Activated gamma-delta T cell (primary cell): ENCODE results near the gene TEX14.
"Not testable (repeated sequence)": the region's sequence is repeated elsewhere in the genome, so short reads cannot be mapped to it uniquely, and the experiment has no call there.

ENCODE experiments used
- DNase-seq: peaks from one replicate; lab custom pipeline; 2025; lab: John Stamatoyannopoulos, UW

Gene TEX14

DNA sequence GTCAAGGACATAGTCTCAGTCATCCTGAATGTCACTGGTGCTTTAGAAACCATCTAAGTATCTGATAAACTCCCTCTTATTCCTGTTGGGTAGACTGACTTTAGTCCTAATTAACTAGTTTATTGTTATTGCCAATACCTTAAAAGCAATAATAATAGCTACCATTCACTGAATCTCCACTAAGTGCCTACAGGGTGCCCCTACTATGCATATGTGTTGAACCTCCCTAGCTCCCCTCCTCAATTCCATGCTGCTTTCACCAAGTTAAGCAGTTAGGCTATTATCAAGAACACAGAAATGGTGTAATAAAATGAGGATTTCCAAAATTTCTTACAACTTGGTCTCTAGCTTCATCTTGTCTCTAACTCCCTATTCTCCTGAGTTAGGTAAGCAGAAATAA lies 89.9 kb downstream of the TEX14 start:
- DNase-seq = no peak

DNA sequence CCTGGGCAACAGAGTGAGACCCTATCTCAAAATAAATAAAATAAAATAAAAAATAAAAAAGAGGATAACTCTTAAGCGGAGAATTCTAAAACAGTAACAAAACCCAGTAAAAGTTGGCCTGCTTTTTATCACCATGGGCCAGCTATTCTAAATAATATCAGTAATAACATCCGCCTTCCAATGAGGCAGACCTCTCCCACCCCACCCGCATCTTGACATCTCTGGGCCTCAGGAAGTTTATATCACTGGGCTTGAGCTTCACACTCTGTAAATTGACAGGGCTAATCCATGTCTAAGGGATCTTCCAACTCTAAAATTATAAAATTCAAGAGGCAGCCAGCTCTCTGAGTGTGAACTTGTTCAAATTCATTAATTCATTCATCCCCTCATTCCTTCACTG lies 94.5 kb downstream of the TEX14 start:
- no peak for DNase-seq

GRCh38 chr17:58595194-58595792 lies 96.6 kb downstream of the TEX14 start:
- no peak for DNase-seq

- DNase-seq = no peak
These were observed 98.7 kb downstream of the TEX14 start for GRCh38 chr17:58593123-58593522.

DNA sequence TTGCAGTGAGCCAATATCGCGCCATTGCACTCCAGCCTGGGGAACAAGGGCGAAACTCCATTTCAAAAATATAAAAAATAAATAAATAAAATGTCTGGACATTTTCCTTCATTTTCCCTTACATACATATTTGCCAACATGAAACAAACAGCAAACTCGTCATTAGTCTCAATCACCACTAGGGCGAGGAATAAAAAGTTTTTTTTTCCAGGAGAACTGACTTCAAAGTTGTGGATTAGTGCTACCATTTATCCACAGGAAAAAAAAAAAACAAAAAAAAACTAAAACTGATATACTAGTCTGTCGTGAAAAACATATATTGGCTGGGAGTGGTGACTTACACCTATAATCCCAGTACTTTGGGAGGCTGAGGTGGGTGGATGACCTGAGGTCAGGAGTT lies 100.4 kb downstream of the TEX14 start:
- DNase-seq = no peak

DNA sequence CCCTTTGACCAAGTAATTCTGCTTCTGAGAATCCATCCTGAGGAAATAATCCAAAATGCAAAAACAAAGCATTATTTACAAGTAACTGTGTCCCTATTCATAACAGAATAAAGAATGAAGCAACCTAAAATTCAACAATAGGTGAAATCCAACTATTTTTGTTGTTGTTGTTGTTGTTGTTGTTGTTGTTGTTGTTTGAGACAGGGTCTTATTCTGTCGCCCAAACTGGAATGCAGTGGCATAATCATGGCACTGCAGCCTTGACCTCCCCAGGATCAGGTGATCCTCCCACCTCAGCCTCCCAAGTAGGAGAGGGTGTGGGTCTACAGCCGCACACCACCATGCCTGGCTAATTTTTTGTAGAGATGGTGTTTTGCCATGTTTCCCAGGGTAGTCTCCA lies 101.5 kb downstream of the TEX14 start:
- DNase-seq = no peak

DNA sequence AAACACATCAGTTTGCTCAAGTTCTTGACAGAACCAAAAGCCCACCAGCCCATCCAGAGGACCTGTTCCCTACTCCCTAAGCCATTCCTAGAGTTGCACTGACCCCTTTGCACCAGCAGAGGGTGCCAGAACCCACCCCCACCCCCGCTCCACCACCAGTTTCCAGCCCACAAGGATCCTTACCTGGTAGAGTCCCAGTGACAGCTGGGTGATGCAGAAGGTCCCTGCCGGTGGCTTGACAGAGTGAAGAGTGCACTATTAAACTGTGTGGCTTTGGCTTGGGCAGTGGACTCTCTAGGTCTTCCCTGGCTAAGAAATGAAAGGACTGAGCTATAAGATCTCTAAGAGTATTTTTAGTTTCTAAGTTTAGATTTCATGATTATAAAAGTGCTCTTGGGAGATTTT lies 104.1 kb downstream of the TEX14 start:
- DNase-seq = no peak

DNA sequence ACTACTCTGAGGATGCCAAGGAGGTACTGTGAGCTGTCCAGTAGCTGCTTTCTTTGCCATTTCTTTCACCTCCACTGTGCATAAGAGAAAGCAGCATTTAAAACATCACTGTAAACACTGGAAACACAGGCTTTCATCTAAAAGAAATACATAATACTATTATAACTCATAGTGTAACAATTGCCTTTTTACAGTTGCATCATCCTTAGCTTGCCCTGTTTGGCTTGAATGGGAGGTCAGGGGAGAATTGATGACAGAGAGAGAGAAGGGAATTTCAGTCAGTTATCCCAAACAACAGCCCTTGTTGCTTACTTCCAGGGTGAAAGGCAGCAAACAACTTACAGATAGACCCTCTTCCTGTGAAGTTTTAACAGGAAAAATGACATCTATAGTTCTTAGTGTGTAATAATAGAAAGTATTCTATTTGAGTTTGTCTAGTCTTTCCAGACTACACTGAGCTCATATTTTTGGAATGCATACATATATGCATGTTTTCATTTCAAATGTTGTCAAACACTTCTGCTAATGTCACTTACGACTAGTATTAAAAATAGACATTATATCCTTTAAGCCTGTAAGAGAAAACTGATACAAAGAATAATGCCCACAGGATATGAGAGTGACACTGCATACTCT lies 105.7 kb downstream of the TEX14 start:
- DNase-seq = no peak

GRCh38 chr17:58585554-58585953 lies 106.3 kb downstream of the TEX14 start:
- no peak for DNase-seq

DNA sequence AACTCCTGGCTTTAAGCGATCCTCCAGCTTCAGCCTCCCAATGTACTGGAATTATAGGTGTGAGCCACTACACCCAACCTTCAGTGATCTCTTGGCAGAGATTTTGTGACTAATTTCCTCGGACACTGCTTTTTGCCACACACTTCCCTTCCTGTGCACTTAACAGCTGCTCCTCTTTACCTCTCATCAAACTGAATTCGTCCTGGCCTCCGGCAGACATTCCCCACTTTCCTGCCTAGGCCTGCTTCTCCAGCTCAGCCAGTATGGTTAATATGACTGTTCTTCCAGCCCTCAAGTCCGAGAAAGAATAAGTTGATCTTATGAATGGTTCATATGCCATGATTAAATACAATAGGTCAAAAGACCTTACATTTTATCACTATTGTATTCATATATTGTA lies 108.4 kb downstream of the TEX14 start:
- DNase-seq = no peak

DNA sequence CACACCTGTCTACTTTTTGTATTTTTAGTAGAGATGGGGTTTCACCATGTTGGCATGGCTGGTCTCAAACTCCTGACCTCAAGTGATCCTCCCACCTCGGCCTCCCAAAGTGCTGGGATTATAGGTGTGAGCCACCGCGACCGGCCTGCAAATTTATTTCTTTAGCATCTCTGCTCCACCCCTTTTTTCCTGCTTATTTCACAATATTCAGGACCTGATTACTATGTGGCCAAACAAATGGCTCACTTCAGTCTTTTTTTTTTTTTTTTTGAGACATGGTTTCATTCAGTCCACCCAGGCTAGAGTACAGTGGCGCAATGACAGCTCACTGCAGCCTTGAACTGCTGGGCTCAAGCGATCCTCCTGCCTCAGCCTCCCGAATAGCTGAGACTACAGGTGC lies 109.1 kb downstream of the TEX14 start:
- not testable (repeated sequence) for DNase-seq

- no peak for DNase-seq
These were observed 111.2 kb downstream of the TEX14 start for GRCh38 chr17:58580671-58581070.

DNA sequence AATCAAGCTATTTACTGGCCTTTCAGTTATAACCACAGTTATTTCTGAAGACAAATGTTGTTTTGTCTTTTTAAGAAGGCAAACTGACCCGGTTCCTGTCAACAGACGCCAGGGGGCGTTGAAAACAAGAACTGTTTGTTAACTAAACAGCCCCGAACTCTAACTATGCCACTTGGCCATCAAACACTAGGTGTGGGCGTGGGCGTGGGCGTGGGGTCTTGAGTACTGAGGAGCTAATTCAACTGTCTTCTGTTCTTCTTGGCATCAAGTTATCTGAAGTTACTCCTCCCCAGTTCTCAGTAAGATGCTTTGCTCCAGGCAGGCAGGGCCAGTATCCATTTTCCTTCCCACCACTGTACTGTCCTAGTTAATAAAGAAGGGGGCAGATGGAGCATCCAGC lies 114.1 kb downstream of the TEX14 start:
- no peak for DNase-seq

DNA sequence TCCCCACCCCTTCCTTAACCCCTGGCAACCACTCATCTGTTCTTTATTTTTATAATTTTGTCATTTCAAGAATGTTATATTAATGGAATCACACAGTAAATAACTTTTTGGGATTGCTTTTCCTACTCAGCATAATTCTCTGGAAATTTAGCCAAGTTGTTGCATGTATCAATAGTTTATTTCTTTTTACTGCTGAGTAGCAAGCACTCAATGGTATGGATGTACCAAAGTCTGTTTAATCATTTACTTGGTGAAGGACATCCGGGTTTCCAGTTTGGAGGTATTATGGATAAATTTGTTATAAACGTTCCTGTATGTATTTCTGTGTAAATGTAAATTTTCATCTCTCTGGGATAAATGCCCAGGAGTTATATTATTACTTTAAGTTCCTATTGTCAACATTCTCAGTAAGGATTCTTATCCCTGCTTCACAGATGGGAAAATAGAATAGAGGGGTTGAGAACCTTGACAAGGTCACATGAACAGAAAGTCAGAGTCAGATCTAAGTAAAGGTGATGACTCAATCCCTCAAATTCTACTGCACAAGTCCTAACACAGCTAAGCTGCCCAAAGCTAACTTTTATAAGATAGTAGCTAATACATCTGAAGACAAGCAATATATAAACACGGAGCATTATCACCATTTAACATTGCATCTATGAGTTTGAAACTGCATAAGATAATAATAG lies 115.0 kb downstream of the TEX14 start:
- DNase-seq = no peak

DNA sequence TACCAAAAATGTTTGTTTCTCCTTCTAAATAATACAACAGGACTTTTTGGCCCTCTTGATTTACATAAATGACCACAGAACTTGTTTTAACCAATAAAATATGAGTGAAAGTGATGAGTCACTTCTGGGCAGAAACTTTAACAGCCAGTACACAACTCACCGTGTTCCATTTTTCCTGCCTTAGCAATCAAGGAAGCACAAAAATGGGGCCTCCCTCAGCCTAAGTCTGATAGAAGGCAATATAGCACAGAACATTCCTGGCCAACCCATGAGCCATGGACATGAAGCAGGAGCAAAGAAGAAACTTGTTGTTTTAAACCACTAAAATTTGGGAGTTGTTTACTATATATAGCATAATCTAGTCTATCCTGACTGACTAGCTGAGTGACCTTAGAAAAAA lies 116.3 kb downstream of the TEX14 start:
- DNase-seq = no peak

DNA sequence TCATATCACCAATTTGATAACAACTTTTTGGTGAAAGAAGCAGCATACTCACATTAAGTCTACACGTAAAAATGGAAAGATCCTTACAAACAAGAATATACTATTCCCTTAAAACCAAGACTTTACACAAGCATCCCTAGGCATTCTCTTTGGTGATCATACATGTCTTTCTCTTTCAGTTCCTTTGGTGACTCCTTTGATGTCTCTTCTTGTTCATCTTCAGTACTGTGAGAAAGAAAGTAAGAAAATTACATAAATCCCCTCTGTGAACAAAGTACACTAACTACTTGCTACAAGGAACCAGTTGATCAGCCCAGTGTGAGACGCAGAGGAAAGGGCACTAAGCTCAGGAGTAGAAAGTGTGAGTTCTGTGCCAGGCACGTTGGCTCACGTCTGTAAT lies 117.8 kb downstream of the TEX14 start:
- DNase-seq = no peak

GRCh38 chr17:58572846-58573245 lies 119.0 kb downstream of the TEX14 start:
- DNase-seq = no peak

GRCh38 chr17:58570758-58571157 lies 121.1 kb downstream of the TEX14 start:
- DNase-seq = no peak

- no peak for DNase-seq
These were observed 122.6 kb downstream of the TEX14 start for GRCh38 chr17:58569196-58569595.

DNA sequence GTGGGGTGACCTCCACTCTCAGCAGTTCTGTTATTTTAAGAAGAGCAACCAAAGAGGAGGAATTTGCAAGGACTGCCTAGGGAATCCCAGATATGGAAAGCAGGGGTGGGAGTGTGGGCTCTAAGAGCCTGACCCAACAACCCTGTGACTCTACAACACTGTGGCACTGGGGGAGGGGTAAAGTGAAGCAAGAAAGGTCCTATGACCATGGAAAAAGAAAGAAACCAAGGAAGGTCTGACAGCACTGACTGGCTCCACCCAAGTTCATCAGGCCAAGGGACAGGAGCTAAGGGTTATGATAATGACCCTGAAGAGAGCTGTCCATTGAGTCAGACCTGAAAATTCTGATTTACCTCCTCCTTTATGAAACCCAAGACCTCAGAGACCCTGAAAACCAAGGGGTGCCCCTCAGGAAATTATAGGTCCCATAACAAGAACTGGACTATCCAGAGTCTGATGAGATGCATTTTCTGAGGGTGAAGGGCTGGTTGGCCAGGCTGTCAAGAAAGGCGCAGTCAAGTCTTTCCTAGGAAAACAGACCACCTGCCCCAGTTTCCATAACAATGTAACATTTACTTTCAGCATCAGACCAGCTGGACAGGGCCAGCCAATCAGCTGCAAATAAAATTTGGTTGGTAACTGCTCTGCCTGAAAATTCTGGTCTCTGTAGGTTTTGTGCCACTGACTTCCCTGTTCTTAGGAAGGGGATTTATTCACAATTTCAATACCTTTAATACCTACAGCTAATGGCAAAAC lies 123.6 kb downstream of the TEX14 start:
- no peak for DNase-seq

GRCh38 chr17:58565389-58566311 lies 126.2 kb downstream of the TEX14 start:
- DNase-seq = no peak

DNA sequence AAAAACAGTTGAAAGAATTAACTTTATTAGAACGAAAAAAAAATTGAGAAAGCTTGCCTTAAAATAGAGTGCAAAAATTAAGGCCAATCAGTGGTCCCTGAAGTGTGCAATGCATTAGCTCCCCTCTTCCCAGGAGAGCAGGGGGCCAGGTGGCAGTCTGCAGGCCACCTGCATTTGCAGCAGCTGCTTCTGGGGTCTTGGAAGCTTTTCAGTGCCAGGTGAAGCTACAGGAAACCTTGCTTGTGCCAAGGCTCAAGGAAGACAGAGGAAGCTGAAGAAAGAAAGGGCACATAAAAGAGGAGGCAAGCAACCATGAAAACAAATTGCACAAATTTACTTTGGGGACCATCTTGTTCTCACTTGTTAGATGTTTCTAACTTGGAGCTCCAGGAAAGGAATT lies 126.9 kb downstream of the TEX14 start:
- DNase-seq = no peak
